NCI-H1048 (cell line): ENCODE data around the gene PRPF38B.
"Not testable (repeated sequence)": the region's sequence is repeated elsewhere in the genome, so short reads cannot be mapped to it uniquely, and the experiment has no call there.

Source experiments
- DNase-seq: peaks from one replicate; lab custom pipeline; 2025; lab: John Stamatoyannopoulos, UW

The PRPF38B gene

GRCh38 chr1:108679586-108680213, 12.4 kb upstream of the PRPF38B start:
- no peak for DNase-seq

- DNase-seq, result not testable (repeated sequence)
These were observed 10.4 kb upstream of the PRPF38B start for GRCh38 chr1:108681701-108682100.

- DNase-seq, result no peak
These were observed 6.6 kb upstream of the PRPF38B start for GRCh38 chr1:108685529-108685928.

GRCh38 chr1:108686614-108687313, 5.3 kb upstream of the PRPF38B start:
- no peak for DNase-seq

- DNase-seq, result no peak
These were observed 775 bp upstream of the PRPF38B start for GRCh38 chr1:108691128-108691941.

GRCh38 chr1:108692724-108693655, 880 bp downstream of the PRPF38B start:
- no peak for DNase-seq

- DNase-seq, result no peak
These were observed 3.4 kb downstream of the PRPF38B start for GRCh38 chr1:108695535-108695934.

- DNase-seq, result no peak
These were observed 7.5 kb downstream of the PRPF38B start for GRCh38 chr1:108699375-108700332.

GRCh38 chr1:108701176-108701849, 9.2 kb downstream of the PRPF38B start:
- DNase-seq, result no peak

GRCh38 chr1:108702109-108702508, 10.0 kb downstream of the PRPF38B start:
- DNase-seq, result not testable (repeated sequence)

- DNase-seq, result no peak
These were observed 11.8 kb downstream of the PRPF38B start for GRCh38 chr1:108703939-108704338.

- DNase-seq, result no peak
These were observed 12.4 kb downstream of the PRPF38B start for GRCh38 chr1:108704496-108704895.

- no peak for DNase-seq
These were observed 14.5 kb downstream of the PRPF38B start for GRCh38 chr1:108706643-108707042.

- DNase-seq, result no peak
These were observed 16.9 kb downstream of the PRPF38B start for GRCh38 chr1:108708691-108709660.

GRCh38 chr1:108712606-108713150, 20.6 kb downstream of the PRPF38B start, which contains the start of gene FNDC7:
Gene FNDC7, plus strand, starts transcription at chr1:108712908. Its CDS starts 26 bp downstream, at chr1:108712934.
- no peak for DNase-seq

GRCh38 chr1:108715932-108716331, 23.8 kb downstream of the PRPF38B start:
- no peak for DNase-seq

- DNase-seq, result no peak
These were observed 24.5 kb downstream of the PRPF38B start for GRCh38 chr1:108716437-108717230.
